ENCODE data around the gene UBE3D.

UBE3D gene

GRCh38 chr6:82914511-82914910 is 151.1 kb downstream of the UBE3D start:
- TF ChIP-seq CTCF (IDR thresholded peaks at IDR 0.05; ENCODE audit: low read depth, low read length) (no peak), POLR2A (IDR thresholded peaks at IDR 0.05; ENCODE audit: extremely low read depth, insufficient read length) (no peak), MYC (IDR thresholded peaks at IDR 0.05; ENCODE audit: low read depth, low read length) (no peak), MAX (IDR thresholded peaks at IDR 0.05; ENCODE audit: low read depth, low read length) (no peak)
- DNase-seq (ENCODE audit: low read depth) = no peak

GRCh38 chr6:82910820-82911219 is 154.8 kb downstream of the UBE3D start:
- TF ChIP-seq MAX (IDR thresholded peaks at IDR 0.05; ENCODE audit: low read depth, low read length) = no peak
- no peak for TF ChIP-seq CTCF (IDR thresholded peaks at IDR 0.05; ENCODE audit: low read depth, low read length)
- no peak for TF ChIP-seq POLR2A (IDR thresholded peaks at IDR 0.05; ENCODE audit: extremely low read depth, insufficient read length)
- DNase-seq (ENCODE audit: low read depth) = no peak
- no peak overlapping the region for H3K4me3 ChIP-seq (ENCODE audit: low read depth, low read length)

More at GRCh38 chr6:82914511-82914910, 151.1 kb downstream of the UBE3D start:
- H3K4me3 ChIP-seq (ENCODE audit: low read depth, low read length) = no peak overlapping the region

GRCh38 chr6:82910395-82910794 is 155.2 kb downstream of the UBE3D start:
- DNase-seq (ENCODE audit: low read depth) = no peak
- TF ChIP-seq MYC (IDR thresholded peaks at IDR 0.05; ENCODE audit: low read depth, low read length) = no peak
- no peak overlapping the region for H3K4me3 ChIP-seq (ENCODE audit: low read depth, low read length)

- TF ChIP-seq MYC (IDR thresholded peaks at IDR 0.05; ENCODE audit: low read depth, low read length) (no peak), MAX (IDR thresholded peaks at IDR 0.05; ENCODE audit: low read depth, low read length) (no peak), CTCF (IDR thresholded peaks at IDR 0.05; ENCODE audit: low read depth, low read length) (no peak), POLR2A (IDR thresholded peaks at IDR 0.05; ENCODE audit: extremely low read depth, insufficient read length) (no peak)
- H3K4me3 ChIP-seq (ENCODE audit: low read depth, low read length) = no peak overlapping the region
- no peak for DNase-seq (ENCODE audit: low read depth)
Measured at GRCh38 chr6:82909551-82909950, 156.1 kb downstream of the UBE3D start.

- DNase-seq (ENCODE audit: low read depth) = no peak
- TF ChIP-seq POLR2A (IDR thresholded peaks at IDR 0.05; ENCODE audit: extremely low read depth, insufficient read length) = no peak
- TF ChIP-seq MYC (IDR thresholded peaks at IDR 0.05; ENCODE audit: low read depth, low read length) = no peak
- no peak for TF ChIP-seq MAX (IDR thresholded peaks at IDR 0.05; ENCODE audit: low read depth, low read length)
- no peak for TF ChIP-seq CTCF (IDR thresholded peaks at IDR 0.05; ENCODE audit: low read depth, low read length)
- H3K4me3 ChIP-seq (ENCODE audit: low read depth, low read length) = no peak overlapping the region
Measured at GRCh38 chr6:82908661-82909060, 157.0 kb downstream of the UBE3D start.

- DNase-seq (ENCODE audit: low read depth) = peak; percentile 65
- no peak for TF ChIP-seq MYC (IDR thresholded peaks at IDR 0.05; ENCODE audit: low read depth, low read length)
- TF ChIP-seq CTCF (IDR thresholded peaks at IDR 0.05; ENCODE audit: low read depth, low read length) = no peak
- no peak for TF ChIP-seq POLR2A (IDR thresholded peaks at IDR 0.05; ENCODE audit: extremely low read depth, insufficient read length)
- no peak for TF ChIP-seq MAX (IDR thresholded peaks at IDR 0.05; ENCODE audit: low read depth, low read length)
- H3K4me3 ChIP-seq (ENCODE audit: low read depth, low read length) = no peak overlapping the region
Measured at GRCh38 chr6:82906951-82907350, 158.7 kb downstream of the UBE3D start.
